HT1080 (cell line): Measurements from ENCODE around the gene TMEM126A. TPM values are rescaled to one million over a fixed set of nuclear protein-coding genes. Genes with fewer than 3 reads are reported as not detected.
A peak's percentile ranks its signal among the peaks of the same experiment; 100 is the strongest.
"Not testable (repeated sequence)": the region's sequence is repeated elsewhere in the genome, so short reads cannot be mapped to it uniquely, and the experiment has no call there.

Experiments used
- DNase-seq: peaks from one replicate; pipeline ENCODE4 v3.0.0-alpha.2; 2015; ENCODE audit warnings: low read depth
- total RNA-seq: library from RNA; depleted of rRNA; stranded (reverse); fragments of >200 nt; shearing (Covaris generic); gene quantifications from 2 replicates; pipeline ENCODE4 v1.2.3, GENCODE V29; 2014

TMEM126A gene
- total RNA-seq, 1 experiment from 2014 or later, result 38.9 TPM

DNA sequence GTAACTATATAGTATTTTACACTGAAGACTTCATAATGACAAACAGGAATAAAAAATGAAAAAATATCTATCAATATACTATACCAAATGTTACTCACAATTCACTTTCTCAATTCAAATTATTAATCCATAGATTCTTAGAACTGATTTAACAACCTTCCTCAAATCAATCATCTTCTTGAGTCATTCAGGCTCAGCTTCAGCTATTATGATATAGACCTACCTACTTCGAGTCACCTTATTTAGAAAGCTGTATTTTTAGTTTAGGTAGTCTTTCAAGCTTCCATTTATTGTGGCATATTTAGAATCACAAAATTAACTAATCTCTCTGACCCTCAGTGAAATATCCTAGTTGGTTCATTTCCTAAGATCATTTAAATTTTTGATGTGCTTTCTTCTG, 9.0 kb downstream of the TMEM126A start:
- DNase-seq, result no peak

- no peak for DNase-seq
These were observed 10.4 kb downstream of the TMEM126A start for GRCh38 chr11:85658180-85658579.

- DNase-seq, result no peak
These were observed 14.4 kb downstream of the TMEM126A start for GRCh38 chr11:85661972-85662664.

DNA sequence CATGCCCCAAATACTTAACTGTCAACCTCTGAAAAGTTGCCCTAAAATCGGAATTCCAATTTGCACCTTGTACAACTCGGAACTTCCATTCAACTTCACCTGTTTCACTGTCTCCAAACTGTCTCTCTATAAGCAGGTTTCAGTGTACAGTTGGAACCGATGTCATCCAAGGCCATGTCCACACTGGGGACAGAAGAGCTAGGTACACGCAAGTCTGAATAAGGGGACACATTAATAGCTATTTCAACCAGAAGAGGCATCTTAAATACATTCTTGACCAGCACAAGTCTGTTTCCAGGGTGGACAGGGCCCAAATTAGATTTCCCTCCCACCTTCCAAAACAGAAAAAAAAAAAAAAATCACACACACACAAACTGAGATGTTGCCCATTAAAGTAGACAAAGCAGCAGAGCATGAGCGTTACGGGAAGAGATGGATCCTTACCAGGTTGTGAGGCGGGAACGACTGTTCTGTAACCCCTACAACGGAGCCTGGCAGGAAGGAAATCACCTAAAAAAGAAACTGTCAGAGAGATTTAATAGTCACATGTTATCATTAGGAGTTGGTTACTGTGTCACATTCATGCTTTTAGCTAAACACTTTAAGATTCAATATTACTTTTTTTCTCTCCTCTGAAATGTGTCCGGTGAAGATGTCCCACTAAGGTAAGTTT, 15.4 kb downstream of the TMEM126A start:
- DNase-seq, result no peak

DNA sequence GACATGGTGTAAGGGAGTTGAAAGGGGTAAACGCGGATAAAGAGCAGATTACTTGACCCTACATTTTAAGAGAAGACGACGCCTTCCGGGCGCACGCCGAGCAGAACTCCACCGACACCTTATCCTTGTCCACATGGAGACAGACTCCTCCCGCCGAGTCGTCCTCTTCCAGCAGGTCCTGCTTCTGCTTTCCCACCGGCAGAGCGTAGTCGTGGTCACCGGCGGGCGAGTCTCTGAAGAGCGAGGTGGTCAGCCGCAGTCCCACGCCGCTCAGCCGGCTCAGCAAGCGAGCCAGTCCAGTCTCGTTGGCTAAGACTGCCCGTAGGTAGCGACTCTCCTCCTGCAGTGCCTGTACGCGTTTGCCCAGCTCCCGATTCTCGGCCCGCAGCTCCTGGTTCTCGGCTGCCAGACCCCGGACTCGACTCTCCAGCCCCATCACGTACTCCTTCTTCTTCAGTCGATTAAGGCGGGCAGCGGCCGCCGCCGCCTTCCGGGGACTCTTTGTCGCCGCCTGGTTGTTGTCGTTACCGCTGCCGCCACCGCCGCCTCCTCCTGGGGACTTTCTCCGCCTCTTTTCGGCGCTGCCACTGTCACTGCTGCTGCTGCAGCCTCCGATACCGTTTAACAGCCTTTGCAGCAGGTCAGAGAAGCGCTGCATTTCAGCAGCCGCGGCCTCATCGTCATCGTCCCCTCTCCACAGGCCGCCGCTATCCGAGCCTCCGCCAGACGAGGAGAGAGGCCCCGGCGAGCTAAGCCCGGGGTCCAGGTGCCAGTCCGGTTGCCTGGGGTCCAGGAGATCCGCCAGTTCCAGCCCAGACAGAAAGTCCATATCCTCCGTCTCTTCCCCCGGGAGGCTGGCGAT, 16.2 kb downstream of the TMEM126A start:
- peak; percentile 65 for DNase-seq

- peak; percentile 91 for DNase-seq
These were observed 17.1 kb downstream of the TMEM126A start, which contains the start of gene CREBZF for GRCh38 chr11:85664615-85665481. CREBZF (minus strand) TSS chr11:85665129; CDS start chr11:85664875, 254 bp downstream.

DNA sequence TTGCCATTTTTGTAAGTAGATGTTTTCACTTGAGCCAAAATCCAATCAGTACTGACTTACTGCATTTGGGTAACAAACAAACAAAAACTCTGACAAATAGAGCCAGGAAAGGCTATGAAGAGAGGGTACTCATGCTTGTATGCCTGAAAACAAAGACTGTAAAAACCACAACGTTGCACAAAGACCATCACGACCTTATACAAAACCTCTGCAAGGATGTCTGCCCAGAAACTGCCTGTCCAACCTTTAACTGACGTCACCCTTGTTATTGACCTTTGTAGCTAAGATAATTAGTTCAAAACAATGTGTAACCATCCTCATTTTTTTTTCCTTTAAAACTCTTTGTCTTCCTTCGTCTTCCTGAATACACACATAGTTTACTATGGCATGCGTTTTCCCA, 18.0 kb downstream of the TMEM126A start:
- no peak for DNase-seq

DNA sequence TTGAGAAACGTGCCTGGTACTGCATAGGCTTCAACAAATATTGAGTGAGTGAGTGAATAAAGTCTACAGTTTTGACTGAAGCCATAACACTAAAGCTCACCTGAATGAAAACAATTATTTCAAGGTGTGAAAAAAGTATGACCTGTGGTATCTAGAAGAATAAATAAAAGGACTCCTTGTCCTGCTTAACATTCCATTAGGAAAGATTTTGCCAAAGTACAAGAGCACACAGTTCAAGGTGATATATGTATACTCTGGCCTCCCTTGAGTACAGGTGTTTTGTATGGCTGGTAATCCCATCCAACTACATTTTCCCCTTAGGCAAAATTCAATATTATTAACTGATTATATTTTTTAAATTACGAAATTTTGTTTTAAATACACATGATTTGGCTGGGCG, 18.9 kb downstream of the TMEM126A start:
- DNase-seq, result no peak

DNA sequence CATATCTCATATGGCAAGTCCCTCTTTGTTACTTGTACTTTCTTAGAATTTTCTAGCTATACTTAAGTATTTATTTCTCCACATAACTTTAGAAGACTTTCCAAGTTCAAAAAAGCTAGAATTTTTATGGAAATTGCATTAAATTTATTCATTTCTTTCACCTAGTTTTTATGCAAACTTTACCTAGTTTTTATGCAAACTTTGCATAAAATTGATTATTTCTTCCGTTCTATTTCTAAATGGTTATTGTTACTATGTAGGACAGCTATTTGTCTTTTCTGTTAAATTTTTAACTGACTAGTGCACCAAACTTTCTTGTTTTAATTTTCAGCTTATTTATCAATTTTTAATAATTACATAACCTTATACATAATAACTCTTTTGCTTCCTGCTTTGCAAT, 20.4 kb downstream of the TMEM126A start:
- no peak for DNase-seq

DNA sequence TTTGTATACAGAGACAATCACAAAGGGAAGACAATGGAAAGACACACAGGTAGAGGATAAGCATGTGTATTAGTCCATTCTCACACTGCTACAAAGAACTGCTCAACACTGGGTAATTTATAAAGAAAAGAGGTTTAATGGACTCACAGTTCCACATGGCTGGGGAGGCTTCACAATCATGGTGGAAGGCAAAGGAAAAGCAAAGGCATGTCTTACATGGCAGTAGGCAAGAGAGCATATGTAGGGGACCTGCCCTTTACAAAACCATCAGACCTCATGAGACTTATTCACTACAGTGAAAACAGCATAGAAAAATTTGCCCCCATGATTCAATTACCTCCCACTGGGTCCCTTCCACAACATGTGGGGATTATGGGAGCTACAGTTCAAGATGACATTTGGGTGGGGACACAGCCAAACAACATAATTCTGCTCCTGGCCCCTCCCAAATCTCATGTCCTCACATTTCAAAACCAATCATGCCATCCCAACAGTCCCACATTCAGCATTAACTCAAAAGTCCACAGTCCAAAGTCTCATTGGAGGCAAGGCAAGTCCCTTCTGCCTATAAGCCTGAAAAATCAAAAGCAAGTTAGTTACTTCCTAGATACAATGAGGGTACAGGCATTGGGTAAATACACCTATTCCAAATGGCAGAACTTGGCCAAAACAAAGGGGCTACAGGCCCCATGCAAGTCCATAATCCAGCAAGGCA, 23.3 kb downstream of the TMEM126A start:
- not testable (repeated sequence) for DNase-seq

DNA sequence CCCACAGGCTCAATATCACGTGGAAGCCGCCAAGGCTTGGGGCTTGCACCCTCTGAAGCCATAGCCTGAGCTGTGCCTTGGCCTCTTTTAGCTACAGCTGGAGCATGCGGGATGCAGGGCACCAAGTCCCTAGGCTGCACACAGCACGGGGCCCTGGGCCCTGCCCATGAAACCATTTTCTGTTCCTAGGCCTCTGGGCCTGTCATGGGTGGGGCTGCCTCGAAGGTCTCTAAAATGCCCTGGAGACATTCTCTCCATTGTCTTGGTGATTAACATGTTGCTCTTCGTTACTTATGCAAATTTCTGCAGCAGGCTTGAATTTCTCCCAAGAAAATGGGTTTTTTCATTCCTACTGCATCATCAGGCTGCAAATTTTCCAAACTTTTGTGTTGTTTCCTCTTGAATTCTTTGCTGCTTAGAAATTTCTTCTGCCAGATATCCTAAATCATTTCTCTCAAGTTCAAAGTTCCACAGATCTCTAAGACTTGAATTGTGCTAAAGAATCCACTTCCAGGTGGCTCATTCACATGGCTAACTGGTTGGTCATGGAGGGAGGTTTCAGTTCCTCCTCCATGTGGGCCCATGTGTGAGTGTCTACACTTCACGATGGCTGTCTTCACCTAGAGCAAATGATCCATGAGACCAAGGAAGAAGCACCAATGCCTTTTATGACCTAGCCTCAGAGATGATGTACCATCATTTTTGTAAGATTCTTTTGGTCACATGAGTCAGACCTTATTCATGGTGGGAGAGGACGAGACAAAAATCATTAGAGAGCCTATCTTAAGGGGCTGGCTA, 24.5 kb downstream of the TMEM126A start:
- DNase-seq, result peak; percentile 40

DNA sequence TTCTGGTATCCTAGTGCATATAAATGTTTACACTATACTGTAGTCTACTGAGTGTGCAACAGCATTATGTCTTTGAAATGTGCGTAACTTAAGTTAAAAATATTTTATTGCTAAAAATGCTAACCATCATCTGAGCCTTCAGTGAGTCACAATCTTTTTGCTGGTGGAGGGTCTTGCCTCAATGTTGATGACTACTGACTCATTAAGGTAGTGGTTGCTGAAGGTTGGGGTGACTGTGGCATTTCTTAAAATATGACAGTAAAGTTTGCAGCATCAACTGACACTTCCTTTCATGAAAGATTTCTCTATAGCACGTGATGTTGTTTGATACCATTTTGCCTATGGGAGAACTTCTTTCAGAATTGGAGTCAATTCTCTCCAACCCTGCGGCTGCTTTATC, 25.6 kb downstream of the TMEM126A start:
- DNase-seq, result peak; percentile 31

DNA sequence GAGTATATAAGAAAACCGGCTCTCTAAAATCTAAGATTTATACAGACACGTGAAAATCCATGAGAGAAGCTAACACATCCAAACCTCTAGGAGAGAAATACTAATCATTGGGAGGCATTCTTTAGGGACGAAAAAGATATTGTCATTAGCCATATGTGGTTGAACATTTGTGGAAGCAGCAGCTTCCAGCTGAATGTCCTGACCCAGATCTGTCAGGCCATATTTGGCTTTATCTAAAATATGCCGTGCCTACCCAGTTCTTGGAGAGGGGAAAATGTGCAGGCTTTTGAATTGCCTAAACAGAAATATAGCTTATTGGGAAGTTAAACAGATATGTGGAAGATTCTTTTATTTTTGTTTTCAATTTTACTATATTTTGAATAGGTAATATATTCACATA, 31.8 kb downstream of the TMEM126A start:
- no peak for DNase-seq

DNA sequence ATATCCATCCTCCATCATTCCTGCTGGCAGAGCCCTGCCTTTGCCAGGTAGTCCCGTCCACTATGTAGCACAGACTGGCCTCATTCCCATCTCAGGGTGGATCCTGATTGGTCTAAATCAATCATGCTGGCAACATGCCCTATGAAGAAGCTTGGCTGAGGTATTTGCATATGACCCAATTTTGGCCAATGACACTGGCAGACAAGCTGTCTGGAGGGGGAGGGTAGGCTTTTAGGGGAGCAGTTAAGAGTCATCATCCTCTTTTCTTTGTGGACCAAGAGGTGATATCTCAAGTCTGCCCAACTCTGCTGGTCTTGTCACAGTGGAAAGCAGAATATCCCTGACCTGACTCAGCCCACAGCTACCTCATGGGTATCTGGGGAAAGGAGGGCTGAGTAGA, 33.1 kb downstream of the TMEM126A start:
- DNase-seq, result no peak

DNA sequence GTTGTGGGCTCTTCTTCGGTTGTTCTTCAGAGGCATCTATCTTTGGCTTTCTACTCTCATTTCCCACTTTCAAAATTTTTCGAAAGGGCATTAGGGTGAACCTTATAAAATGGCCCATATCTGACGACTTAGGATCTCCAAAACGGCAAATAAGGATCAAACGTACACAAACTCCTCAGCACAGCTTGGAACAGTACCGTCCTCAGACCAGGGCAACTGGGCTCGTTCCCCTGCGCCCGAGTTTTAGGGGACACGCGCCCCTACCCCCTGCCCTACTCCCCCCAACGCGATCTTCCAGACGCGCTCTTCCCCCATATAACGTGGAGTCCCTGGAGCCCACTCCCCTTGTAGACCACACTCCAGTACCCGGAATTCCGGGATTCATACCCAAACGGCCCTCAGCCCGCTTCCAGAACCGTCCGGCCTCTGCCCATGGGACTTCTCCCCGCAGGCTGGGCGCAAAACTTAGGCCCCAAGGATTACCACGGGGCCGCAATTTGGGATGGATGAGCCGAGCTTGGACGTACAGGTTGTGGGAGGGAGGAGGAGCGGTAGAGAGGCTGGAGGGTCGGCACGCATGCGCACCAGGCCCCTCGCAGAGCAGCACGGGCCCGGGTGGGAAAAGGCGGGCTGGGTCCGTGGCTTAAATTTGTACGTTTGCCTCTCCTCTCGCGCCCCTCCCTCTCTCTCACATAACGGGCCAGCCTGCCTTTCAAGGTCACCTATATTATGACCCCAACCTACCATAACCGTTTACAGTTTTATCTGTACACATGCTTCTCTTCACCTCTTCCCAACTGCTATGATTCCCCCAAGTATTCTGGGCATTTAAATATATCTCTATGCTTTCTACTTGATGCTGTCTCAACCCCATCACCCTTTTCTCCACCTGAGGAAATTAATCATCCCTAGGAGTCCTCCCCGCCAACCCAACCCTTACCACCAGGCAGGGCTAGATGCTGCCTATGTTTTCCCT, 34.9 kb downstream of the TMEM126A start:
- DNase-seq, result peak; percentile 48

- DNase-seq, result no peak
These were observed 37.5 kb downstream of the TMEM126A start for GRCh38 chr11:85685125-85685819.

DNA sequence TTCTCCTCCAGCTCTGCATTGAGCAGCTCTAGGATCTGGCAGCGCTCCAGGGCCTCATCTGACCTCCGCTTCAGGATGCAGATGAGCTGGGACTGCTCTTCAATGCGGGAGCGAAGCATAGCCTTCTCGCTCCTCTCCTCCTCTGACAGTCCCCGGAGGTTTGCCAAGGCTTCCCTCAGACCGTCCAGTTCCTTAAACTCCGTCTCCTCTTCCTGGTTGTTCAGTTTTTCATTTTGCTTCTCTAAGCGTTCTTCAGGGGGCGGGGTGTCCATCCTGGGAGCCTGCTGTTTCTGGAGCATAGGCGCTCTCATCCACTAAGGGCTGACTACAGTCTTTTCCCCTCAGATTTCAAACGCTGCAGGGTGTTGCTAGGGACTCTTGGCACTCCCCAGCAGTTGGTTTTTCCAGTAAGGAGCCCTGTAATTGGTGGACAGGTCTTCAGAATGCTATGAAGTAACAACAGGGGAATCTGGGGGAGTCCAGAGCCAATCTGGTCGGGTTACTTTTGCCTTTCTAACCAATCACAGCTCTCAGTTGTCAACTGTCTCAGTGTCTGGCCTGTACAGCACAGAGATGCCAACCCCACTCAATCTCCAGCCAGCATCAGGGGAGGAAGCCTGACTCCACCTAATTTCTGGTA, 38.2 kb downstream of the TMEM126A start, which contains the start of gene CCDC89:
Gene CCDC89 (minus strand): TSS at position 376 of the 640 bp plus-strand sequence. CDS start 65 bp downstream, at position 311.
- peak; percentile 45 for DNase-seq
